ENCODE results near the gene UROC1. TPM values are rescaled to one million over a fixed set of nuclear protein-coding genes. Genes with fewer than 3 reads are reported as not detected.

UROC1 gene
- total RNA-seq, 1 experiment from 2014 or later: not detected

DNA sequence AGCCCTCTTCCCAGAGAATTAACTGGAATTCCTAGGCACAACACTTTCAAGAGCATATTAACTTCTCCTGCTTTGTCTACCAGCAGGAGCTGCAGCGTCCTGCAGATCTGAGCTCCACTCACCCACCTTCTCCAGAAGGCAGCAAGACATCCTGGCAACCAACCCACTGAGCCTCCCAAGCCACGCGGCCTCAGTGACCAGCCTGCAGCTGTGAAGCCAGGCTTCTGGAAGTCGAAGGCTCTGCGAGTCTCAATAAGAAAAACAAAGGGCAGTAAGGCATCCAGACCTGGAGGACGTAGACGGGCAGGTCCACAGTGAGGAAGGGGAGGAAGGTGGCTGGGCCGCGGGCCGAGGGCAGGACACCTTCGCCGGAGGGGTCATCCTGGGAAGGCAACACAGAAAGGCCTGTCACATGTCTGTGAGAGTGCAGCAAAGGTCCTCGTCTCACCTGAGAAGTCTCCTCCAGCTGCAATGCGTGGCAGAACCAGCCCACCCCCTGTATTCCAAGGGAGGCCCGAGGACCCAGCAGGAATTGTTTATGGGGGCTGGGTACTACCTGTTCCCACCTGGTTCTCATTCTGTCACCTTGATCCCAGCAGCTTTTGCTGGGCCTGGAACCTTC, 78.1 kb downstream of the UROC1 start (continued):
- TF ChIP-seq YY1 (IDR thresholded peaks at IDR 0.05; ENCODE audit: extremely low read depth, insufficient replicate concordance, low read depth, low read length) (no peak), RAD21 (IDR thresholded peaks at IDR 0.05; ENCODE audit: low read depth) (no peak), EZH2phosphoT487 (IDR thresholded peaks at IDR 0.05; ENCODE audit: borderline replicate concordance) (no peak), EZH2 (IDR thresholded peaks at IDR 0.05) (no peak), ZNF274 (IDR thresholded peaks at IDR 0.05; ENCODE audit: low read depth, low read length) (no peak), SIN3A (IDR thresholded peaks at IDR 0.05; ENCODE audit: low read depth) (no peak), POLR2A (IDR thresholded peaks at IDR 0.05; ENCODE audit: borderline replicate concordance, extremely low read depth, insufficient read depth, insufficient read length) (no peak)

DNA sequence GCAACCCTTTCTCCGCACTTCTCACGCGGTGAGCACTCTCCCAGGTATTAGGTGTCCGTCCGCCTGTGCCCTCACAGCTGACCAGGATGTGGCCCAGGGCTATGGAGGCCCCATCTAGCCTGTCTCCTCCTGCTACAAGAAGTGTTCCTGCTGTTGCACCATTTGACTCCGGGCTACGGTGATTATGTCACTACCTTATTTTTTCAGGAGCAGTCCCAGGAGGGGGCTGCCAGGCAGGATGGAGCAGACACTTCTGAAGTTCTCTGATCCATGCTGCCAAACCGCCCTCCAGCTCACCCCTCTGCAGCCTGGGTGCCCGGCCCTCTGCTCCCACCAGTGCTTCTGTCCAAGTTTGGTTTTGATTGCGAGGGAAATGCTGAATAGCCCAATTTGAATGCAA, 78.8 kb downstream of the UROC1 start:
- no peaks in the 10 kb centered on the region for H4K20me1 ChIP-seq (ENCODE audit: insufficient read depth)
- no peaks in the 10 kb centered on the region for H3K9me2 ChIP-seq (ENCODE audit: insufficient read depth)
- intact Hi-C loops (cut with micrococcal nuclease): no loop called here
- RAD21 ChIA-PET (ENCODE audit: low non-redundant PET in 1 of 2, low total read pairs in 2 of 2, uncharacterized antibody in 2 of 2, unreplicated experiment in 2 of 2): no interaction called here
- H3K9me3 ChIP-seq (ENCODE audit: control insufficient read depth in 1 of 2, insufficient read depth in 1 of 2, low read depth in 1 of 2, low read length in 2 of 2): no peaks in the 10 kb centered on the region
- DNase-seq (ENCODE audit: low read depth, low spot score) (no peak), ATAC-seq (no peak)
- no peak overlapping the region for H3K4me2 ChIP-seq (ENCODE audit: low read length)
- no peak overlapping the region for H3K9ac ChIP-seq (ENCODE audit: low read length)
- H3K79me2 ChIP-seq (ENCODE audit: insufficient read depth, low read length): no peaks in the 10 kb centered on the region
- H3K27ac ChIP-seq (ENCODE audit: low read depth, low read length): no peak overlapping the region
- no peaks in the 10 kb centered on the region for H3K27me3 ChIP-seq (ENCODE audit: insufficient read depth, low read length)
- no peak overlapping the region for H2AFZ ChIP-seq (ENCODE audit: low read depth, low read length, poor library complexity, severe bottlenecking)
- peaks cover 0 to 7% of the 10 kb centered on the region in 2 experiments; a peak in 2 of 4 replicates for H3K36me3 ChIP-seq (ENCODE audit: control insufficient read depth in 1 of 2, insufficient read depth in 2 of 2, low read length in 2 of 2)
- H3K4me1 ChIP-seq (ENCODE audit: control insufficient read depth in 1 of 2, insufficient read depth in 2 of 2, low read length in 2 of 2): no peaks in the 10 kb centered on the region
- no TSS peak for BruUV-seq (replicated peaks)
- POLR2A ChIA-PET: no interaction called here
- TF ChIP-seq ELF1 (IDR thresholded peaks at IDR 0.05; ENCODE audit: borderline replicate concordance, low read depth): no peak
- TF ChIP-seq POLR2A (IDR thresholded peaks at IDR 0.05; ENCODE audit: borderline replicate concordance, extremely low read depth, insufficient read depth, insufficient read length): no peak
- no peak for TF ChIP-seq EZH2 (IDR thresholded peaks at IDR 0.05)
- no peak for TF ChIP-seq RAD21 (IDR thresholded peaks at IDR 0.05; ENCODE audit: low read depth)
- TF ChIP-seq JUND (IDR thresholded peaks at IDR 0.05): no peak
- TF ChIP-seq YY1 (IDR thresholded peaks at IDR 0.05; ENCODE audit: extremely low read depth, insufficient replicate concordance, low read depth, low read length): no peak
- TF ChIP-seq, protein P1, sequence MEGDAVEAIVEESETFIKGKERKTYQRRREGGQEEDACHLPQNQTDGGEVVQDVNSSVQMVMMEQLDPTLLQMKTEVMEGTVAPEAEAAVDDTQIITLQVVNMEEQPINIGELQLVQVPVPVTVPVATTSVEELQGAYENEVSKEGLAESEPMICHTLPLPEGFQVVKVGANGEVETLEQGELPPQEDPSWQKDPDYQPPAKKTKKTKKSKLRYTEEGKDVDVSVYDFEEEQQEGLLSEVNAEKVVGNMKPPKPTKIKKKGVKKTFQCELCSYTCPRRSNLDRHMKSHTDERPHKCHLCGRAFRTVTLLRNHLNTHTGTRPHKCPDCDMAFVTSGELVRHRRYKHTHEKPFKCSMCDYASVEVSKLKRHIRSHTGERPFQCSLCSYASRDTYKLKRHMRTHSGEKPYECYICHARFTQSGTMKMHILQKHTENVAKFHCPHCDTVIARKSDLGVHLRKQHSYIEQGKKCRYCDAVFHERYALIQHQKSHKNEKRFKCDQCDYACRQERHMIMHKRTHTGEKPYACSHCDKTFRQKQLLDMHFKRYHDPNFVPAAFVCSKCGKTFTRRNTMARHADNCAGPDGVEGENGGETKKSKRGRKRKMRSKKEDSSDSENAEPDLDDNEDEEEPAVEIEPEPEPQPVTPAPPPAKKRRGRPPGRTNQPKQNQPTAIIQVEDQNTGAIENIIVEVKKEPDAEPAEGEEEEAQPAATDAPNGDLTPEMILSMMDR (IDR thresholded peaks at IDR 0.05 in 2 of 3, conservative IDR thresholded peaks at IDR 0.05 in 1 of 3; ENCODE audit: borderline replicate concordance in 1 of 3, insufficient read depth in 1 of 3, low read depth in 2 of 3, low read length in 2 of 3): no peak
- no peak for TF ChIP-seq EZH2phosphoT487 (IDR thresholded peaks at IDR 0.05; ENCODE audit: borderline replicate concordance)
- TF ChIP-seq TCF7L2 (IDR thresholded peaks at IDR 0.05; ENCODE audit: borderline replicate concordance, extremely low read depth, insufficient read depth, insufficient read length): no peak
- TF ChIP-seq EGR1 (IDR thresholded peaks at IDR 0.05; ENCODE audit: low read depth): no peak
- TF ChIP-seq POLR2AphosphoS5 (IDR thresholded peaks at IDR 0.05; ENCODE audit: low read depth, low read length): no peak
- no peak for TF ChIP-seq CBX3 (IDR thresholded peaks at IDR 0.05; ENCODE audit: low read depth)
- TF ChIP-seq, protein P2, sequence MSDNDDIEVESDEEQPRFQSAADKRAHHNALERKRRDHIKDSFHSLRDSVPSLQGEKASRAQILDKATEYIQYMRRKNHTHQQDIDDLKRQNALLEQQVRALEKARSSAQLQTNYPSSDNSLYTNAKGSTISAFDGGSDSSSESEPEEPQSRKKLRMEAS (IDR thresholded peaks at IDR 0.05): no peak
- TF ChIP-seq FOSL1 (IDR thresholded peaks at IDR 0.05; ENCODE audit: low read depth): no peak
- no peak overlapping the region for H3K4me3 ChIP-seq (replicated peaks in 1 of 2; ENCODE audit: low read depth in 1 of 2, low read length in 2 of 2)
- CTCF ChIA-PET: no interaction called here

Measured in HCT116 (cell line).